Natural killer cell (primary cell): ENCODE data around the gene NREP. TPM values are rescaled to one million over a fixed set of nuclear protein-coding genes. Genes with fewer than 3 reads are reported as not detected.

Source experiments
- ATAC-seq, 3 donors: fragments of 150-1000 bp in 2 of 3; fragments of 200-7000 bp in 1 of 3; cut with Tn5 transposase; 1 replicate in 1 of 3; 2 replicates in 2 of 3; pipeline ENCODE4 v1.10.0; 2021; ENCODE audit warnings: mild to moderate bottlenecking in 2 of 3, moderate library complexity in 2 of 3
- DNase-seq, 2 donors: peaks; one replicate each; pipeline versions ENCODE4 v3.0.0 to v3.0.0-alpha.2; 2013 to 2021; ENCODE audit warnings: mixed read lengths in 1 of 2
- H3K27ac ChIP-seq: one replicate; pipeline ENCODE4 v1.5.1; 2013; ENCODE audit warnings: mild to moderate bottlenecking, low read length
- H3K27me3 ChIP-seq: one replicate; pipeline ENCODE4 v1.6.1; 2013; ENCODE audit warnings: low read length; ENCODE audit not compliant: control insufficient read depth, insufficient read depth
- H3K36me3 ChIP-seq: one replicate; pipeline ENCODE4 v1.6.1; 2013; ENCODE audit warnings: low read length; ENCODE audit not compliant: control insufficient read depth, insufficient read depth
- H3K4me1 ChIP-seq: one replicate; pipeline ENCODE4 v1.6.1; 2013; ENCODE audit warnings: low read length; ENCODE audit not compliant: control insufficient read depth, insufficient read depth
- H3K4me3 ChIP-seq: one replicate; pipeline ENCODE4 v1.5.1; 2013; ENCODE audit warnings: low read length
- H3K9me3 ChIP-seq: one replicate; pipeline ENCODE4 v1.6.1; 2013; ENCODE audit warnings: low read length; ENCODE audit not compliant: control insufficient read depth, insufficient read depth
- H3K27ac Mint-ChIP-seq, 2 donors: one replicate each; pipeline ENCODE4 v1.8.0; 2022; ENCODE audit warnings: mild to moderate bottlenecking in 2 of 2, mixed read lengths in 2 of 2, moderate library complexity in 1 of 2
- H3K27me3 Mint-ChIP-seq, 2 donors: one replicate each; pipeline ENCODE4 v1.8.0; 2022; ENCODE audit warnings: low read depth in 2 of 2, mixed read lengths in 2 of 2
- H3K36me3 Mint-ChIP-seq: one replicate; pipeline ENCODE4 v1.8.0; 2022; ENCODE audit warnings: mixed read lengths
- H3K4me1 Mint-ChIP-seq, 2 donors: one replicate each; pipeline ENCODE4 v1.8.0; 2022; ENCODE audit warnings: mixed read lengths in 2 of 2
- H3K4me3 Mint-ChIP-seq: one replicate; pipeline ENCODE4 v1.8.0; 2022; ENCODE audit warnings: mild to moderate bottlenecking, moderate library complexity, mixed read lengths
- H3K9me3 Mint-ChIP-seq, 2 donors: one replicate each; pipeline ENCODE4 v1.8.0; 2022; ENCODE audit warnings: mixed read lengths in 2 of 2
- CTCF ChIP-seq: fragments of 200-600 bp; IDR thresholded peaks from one replicate; pipeline ENCODE4 v1.8.0; 2022; ENCODE audit warnings: antibody characterized with exemption
- WGBS: methylation state at CpG from one replicate; pipeline ENCODE4 v1.1.7; 2013; ENCODE audit warnings: missing lambda C conversion rate; ENCODE audit not compliant: insufficient coverage; 5-methylcytosine and 5-hydroxymethylcytosine counted together
- intact Hi-C: fragments of 100-400 bp; cut with micrococcal nuclease; formaldehyde crosslinking; loops from one replicate; pipeline ENCODE4 v1.14.2; 2022
- total RNA-seq, 4 donors: library from RNA; stranded (reverse); fragments of 120-200 nt in 1 of 4; gene quantifications; one replicate each; pipeline versions ENCODE4 v1.2.3 to v1.2.4, GENCODE V29; 2013 to 2022

Gene NREP
- total RNA-seq, 3 donors from 2014 or later (not counting 1 experiment from before 2014, with no cell fraction given): 7.6 to 9.9 (median 8.4) TPM

GRCh38 chr5:111749303-111750026 lies 7.5 kb downstream of the NREP start:
- no peaks in the 10 kb centered on the region for H3K9me3 ChIP-seq
- H3K36me3 Mint-ChIP-seq: no peaks in the 10 kb centered on the region
- DNase-seq (no peak), ATAC-seq (no peak)
- H3K4me3 Mint-ChIP-seq: no peak overlapping the region
- intact Hi-C loops: no loop called here
- H3K9me3 Mint-ChIP-seq: no peaks in the 10 kb centered on the region
- no peaks in the 10 kb centered on the region for H3K36me3 ChIP-seq
- 90% methylated on average over 5 of the region's 5 CpGs for WGBS
- TF ChIP-seq CTCF: no peak
- H3K27ac Mint-ChIP-seq: no peak overlapping the region
- H3K4me3 ChIP-seq: no peak overlapping the region
- no peak overlapping the region for H3K27ac ChIP-seq
- H3K27me3 ChIP-seq: no peaks in the 10 kb centered on the region
- peaks cover 0 to 6% of the 10 kb centered on the region in 2 donors for H3K4me1 Mint-ChIP-seq
- no peaks in the 10 kb centered on the region for H3K4me1 ChIP-seq
- H3K27me3 Mint-ChIP-seq: peaks cover 0 to 6% of the 10 kb centered on the region in 2 donors

DNA sequence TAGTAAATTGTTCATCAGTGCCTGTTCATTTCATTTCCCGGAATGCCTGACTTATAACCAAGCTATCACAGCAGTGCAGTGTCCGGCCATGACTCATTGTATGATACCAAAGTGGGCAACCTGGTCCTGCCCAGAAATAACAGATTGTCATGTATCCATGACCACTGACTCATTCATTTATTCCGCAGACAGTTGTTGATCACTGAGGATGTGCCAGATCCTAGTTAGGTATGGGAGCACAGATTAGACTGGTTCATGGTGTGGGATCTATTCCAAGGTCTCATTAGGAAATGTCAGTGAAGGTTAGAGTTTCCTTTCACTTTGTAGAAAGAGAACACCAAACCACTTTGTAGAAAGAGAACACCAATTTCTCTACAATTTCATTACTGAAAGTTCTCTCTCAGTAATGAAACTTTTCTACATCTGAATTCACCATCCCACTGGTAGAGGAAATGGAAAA lies 8.7 kb downstream of the NREP start:
- no peaks in the 10 kb centered on the region for H3K9me3 ChIP-seq

DNA sequence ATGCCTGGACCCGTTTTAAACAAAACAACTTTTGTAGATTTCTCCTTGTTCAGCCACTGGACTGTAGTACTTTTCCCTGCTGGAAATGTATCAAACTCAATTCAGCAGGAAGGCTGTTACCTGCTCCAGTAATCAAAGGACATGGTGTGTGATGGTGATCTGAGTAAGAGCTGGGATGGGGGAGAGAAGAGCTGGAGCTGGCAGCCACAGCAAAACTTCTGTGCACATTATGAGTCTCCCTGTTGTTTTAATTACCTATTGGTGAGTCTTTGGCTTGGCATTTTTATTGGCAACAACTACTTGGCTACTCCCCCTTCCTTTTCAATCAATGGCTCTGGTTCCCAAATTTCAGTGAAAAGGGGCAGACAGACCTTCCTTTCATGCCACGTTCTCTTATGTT lies 9.7 kb downstream of the NREP start:
- DNase-seq: no peak
- Mint-ChIP-seq H3K27ac (no peak overlapping the region), H3K4me1 (peaks cover 4 to 9% of the 10 kb centered on the region in 2 donors), H3K36me3 (no peaks in the 10 kb centered on the region), H3K27me3 (peaks cover 0 to 9% of the 10 kb centered on the region in 2 donors), H3K4me3 (no peak overlapping the region), H3K9me3 (no peaks in the 10 kb centered on the region)
- Histone ChIP-seq H3K27ac (no peak overlapping the region), H3K9me3 (no peaks in the 10 kb centered on the region), H3K27me3 (no peaks in the 10 kb centered on the region), H3K36me3 (no peaks in the 10 kb centered on the region), H3K4me3 (no peak overlapping the region), H3K4me1 (no peaks in the 10 kb centered on the region)
- TF ChIP-seq CTCF: no peak
- no peak for ATAC-seq
- intact Hi-C loops: no loop called here
- 100% methylated on average over 1 of the region's 2 CpGs for WGBS

More for the DNA sequence above, 8.7 kb downstream of the NREP start:
- no peak overlapping the region for H3K4me3 ChIP-seq
- no peak for DNase-seq
- H3K27ac ChIP-seq: no peak overlapping the region
- H3K9me3 Mint-ChIP-seq: no peaks in the 10 kb centered on the region
- H3K27me3 Mint-ChIP-seq: peaks cover 0 to 9% of the 10 kb centered on the region in 2 donors
- intact Hi-C loops: no loop called here
- no peak for ATAC-seq
- H3K4me1 Mint-ChIP-seq: peaks cover 0 to 6% of the 10 kb centered on the region in 2 donors
- no peak overlapping the region for H3K4me3 Mint-ChIP-seq
- H3K36me3 Mint-ChIP-seq: no peaks in the 10 kb centered on the region
- no peaks in the 10 kb centered on the region for H3K27me3 ChIP-seq
- no peaks in the 10 kb centered on the region for H3K4me1 ChIP-seq
- H3K27ac Mint-ChIP-seq: no peak overlapping the region
- 96% methylated on average over 3 of the region's 3 CpGs for WGBS
- no peak for TF ChIP-seq CTCF
- no peaks in the 10 kb centered on the region for H3K36me3 ChIP-seq
